Coronary artery (tissue), 2 donors: Measurements from ENCODE around the gene ZFYVE27.
A peak's percentile ranks its signal among the peaks of the same experiment; 100 is the strongest.

Experiments
- DNase-seq: peaks from one replicate; pipeline ENCODE4 v3.0.0-alpha.2; 2017; ENCODE audit warnings: low spot score
- H3K27ac ChIP-seq, 2 donors: fragments of 200-600 bp; sonication (generic); one replicate each; pipeline ENCODE4 v1.5.1; 2016 to 2019
- H3K4me3 ChIP-seq: fragments of 200-600 bp; sonication (generic); 2 replicates; pipeline ENCODE4 v1.5.1; 2016; ENCODE audit warnings: mild to moderate bottlenecking, moderate library complexity
- TF ChIP-seq, protein P1 (sequence below): fragments of 200-600 bp; sonication (generic); IDR thresholded peaks from one replicate; pipeline ENCODE4 v1.5.1; 2019; ENCODE audit warnings: antibody characterized with exemption

ZFYVE27 gene

GRCh38 chr10:97748116-97748515 is 11.2 kb downstream of the ZFYVE27 start:
- Histone ChIP-seq H3K4me3 (no peak overlapping the region), H3K27ac (no peak overlapping the region)
- no peak for DNase-seq
- TF ChIP-seq, protein P1, sequence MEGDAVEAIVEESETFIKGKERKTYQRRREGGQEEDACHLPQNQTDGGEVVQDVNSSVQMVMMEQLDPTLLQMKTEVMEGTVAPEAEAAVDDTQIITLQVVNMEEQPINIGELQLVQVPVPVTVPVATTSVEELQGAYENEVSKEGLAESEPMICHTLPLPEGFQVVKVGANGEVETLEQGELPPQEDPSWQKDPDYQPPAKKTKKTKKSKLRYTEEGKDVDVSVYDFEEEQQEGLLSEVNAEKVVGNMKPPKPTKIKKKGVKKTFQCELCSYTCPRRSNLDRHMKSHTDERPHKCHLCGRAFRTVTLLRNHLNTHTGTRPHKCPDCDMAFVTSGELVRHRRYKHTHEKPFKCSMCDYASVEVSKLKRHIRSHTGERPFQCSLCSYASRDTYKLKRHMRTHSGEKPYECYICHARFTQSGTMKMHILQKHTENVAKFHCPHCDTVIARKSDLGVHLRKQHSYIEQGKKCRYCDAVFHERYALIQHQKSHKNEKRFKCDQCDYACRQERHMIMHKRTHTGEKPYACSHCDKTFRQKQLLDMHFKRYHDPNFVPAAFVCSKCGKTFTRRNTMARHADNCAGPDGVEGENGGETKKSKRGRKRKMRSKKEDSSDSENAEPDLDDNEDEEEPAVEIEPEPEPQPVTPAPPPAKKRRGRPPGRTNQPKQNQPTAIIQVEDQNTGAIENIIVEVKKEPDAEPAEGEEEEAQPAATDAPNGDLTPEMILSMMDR = no peak

DNA sequence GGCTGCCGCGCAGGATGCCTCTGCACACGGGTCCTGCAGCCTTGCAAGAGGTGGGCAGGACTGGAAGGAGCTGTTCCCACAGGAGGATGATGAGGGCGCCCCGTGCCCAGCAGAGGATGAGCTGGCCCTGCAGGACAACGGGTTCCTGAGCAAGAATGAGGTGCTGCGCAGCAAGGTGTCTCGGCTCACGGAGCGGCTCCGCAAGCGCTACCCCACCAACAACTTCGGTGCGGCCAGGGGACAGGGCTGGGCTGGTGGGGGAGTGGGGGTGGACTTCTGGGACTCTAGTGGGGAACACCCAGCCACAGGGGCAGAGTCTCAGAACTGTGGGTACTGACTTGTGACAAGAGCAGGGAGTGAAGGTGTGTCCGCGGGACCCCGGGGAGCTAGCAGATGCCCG is 16.0 kb downstream of the ZFYVE27 start:
- DNase-seq = no peak
- TF ChIP-seq, protein P1 = no peak
- Histone ChIP-seq H3K27ac (no peak overlapping the region), H3K4me3 (no peak overlapping the region)

- no peak overlapping the region for H3K27ac ChIP-seq
- TF ChIP-seq, protein P1 = no peak
- no peak overlapping the region for H3K4me3 ChIP-seq
- DNase-seq = no peak
Measured at GRCh38 chr10:97754726-97755125, 17.8 kb downstream of the ZFYVE27 start.

- Histone ChIP-seq H3K4me3 (no peak overlapping the region), H3K27ac (no peak overlapping the region)
- no peak for DNase-seq
- TF ChIP-seq, protein P1 = no peak
Measured at GRCh38 chr10:97755718-97756117, 18.8 kb downstream of the ZFYVE27 start.

DNA sequence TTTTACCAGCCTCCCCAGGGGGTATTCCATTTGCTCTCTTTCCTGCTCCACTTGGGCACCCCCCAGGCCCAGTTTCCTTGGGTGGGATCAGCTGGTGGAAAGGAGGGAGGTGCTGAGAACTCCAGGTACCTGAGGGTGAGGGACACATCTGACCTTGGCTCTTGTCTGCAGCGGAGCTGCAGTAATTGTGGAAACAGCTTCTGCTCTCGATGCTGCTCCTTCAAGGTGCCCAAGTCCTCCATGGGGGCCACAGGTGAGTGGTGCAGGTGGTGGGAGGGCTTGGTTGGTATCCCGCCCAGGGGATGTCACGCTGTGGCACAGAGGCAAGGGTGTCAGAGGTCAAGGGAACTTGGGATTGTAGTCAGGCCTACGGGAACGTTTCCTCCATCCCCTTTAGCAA is 20.5 kb downstream of the ZFYVE27 start:
- TF ChIP-seq, protein P1 = no peak
- Histone ChIP-seq H3K4me3 (no peak overlapping the region), H3K27ac (no peak overlapping the region)
- no peak for DNase-seq

DNA sequence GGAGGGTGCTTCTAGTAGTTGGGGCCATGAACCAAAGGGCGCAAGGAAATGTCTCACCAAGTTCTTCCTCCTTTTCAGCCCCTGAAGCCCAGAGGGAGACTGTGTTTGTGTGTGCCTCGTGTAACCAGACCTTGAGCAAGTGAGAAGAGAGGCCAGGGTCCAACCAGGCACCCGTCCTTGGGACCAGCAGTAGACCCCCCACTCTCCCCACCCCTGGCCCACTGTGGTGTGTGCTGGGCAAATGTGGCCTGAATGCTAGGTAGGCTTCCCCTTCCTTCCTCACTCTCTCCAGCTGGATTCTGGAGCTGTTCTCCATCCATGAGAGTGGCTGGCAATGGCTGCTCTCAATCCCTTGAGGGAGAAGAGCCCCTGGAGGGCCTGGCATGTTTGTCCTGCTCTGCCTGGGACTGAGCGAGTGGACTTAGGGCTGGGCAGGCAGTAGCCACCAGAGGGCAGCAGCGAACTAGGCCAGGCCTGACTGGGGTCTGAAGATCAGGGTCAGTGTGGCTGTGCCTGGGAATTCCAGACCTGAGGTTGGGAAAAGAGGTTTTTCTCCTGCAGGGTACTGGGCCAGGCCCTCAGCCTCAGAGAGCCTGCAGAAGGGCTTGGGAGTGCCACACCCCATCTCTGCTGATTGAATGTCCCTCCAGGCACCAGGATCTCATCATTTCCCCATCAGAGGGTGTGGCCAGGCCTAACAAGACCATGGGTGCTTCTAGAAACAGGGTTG is 22.4 kb downstream of the ZFYVE27 start:
- no peak for DNase-seq
- H3K27ac ChIP-seq = no peak overlapping the region
- TF ChIP-seq, protein P1 = peak; percentile 71
- H3K4me3 ChIP-seq = no peak overlapping the region

GRCh38 chr10:97759946-97760345 is 23.0 kb downstream of the ZFYVE27 start:
- no peak overlapping the region for H3K27ac ChIP-seq
- no peak for DNase-seq
- TF ChIP-seq, protein P1 = no peak
- H3K4me3 ChIP-seq = no peak overlapping the region
